ENCODE results near the gene CFP. TPM values are rescaled to one million over a fixed set of nuclear protein-coding genes. Genes with fewer than 3 reads are reported as not detected.

Gene CFP
- 0.12 and 0.55 TPM in 2 replicates for total RNA-seq

DNA sequence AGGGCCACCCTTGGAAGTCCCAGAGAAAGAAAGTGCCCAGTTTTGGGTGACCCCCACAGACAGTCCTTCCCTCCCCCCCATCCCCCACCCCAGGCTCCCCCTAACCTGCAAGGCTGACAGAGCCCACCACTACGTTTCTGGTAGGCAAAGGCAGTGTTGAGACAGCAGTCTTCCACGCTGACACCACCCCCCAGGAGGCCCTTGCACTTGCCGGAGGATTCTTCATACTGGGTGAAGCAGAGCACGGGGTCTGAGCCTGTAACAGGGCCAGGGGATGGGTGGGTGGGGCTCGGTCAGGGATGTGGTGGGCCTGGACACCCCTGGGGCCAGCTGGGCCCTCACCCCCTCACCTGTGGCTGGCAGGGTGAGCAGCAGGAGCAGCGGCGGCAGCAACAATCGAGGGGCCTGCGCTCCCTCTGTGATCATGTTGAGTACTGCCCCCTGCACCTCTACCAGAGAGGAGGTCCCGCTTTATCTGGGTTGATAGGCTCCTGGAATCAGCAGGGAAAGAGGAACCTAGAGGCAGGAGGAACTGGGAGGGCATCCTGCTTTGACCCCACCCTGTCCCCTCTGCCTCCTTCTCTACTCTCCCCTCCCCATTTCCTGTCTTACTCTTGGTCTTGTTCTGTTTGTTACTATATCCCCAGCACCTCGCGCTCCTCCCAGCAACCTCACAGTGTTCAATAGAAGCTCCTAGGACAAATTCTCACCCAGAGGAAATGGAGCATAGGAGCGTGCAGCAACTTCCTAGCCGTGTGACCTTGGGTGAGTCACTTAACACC lies at the start of gene CFP:
Gene CFP, minus strand, starts transcription at position 512 of the 782 bp plus-strand sequence. Its CDS starts 86 bp downstream, at position 426.

DNA sequence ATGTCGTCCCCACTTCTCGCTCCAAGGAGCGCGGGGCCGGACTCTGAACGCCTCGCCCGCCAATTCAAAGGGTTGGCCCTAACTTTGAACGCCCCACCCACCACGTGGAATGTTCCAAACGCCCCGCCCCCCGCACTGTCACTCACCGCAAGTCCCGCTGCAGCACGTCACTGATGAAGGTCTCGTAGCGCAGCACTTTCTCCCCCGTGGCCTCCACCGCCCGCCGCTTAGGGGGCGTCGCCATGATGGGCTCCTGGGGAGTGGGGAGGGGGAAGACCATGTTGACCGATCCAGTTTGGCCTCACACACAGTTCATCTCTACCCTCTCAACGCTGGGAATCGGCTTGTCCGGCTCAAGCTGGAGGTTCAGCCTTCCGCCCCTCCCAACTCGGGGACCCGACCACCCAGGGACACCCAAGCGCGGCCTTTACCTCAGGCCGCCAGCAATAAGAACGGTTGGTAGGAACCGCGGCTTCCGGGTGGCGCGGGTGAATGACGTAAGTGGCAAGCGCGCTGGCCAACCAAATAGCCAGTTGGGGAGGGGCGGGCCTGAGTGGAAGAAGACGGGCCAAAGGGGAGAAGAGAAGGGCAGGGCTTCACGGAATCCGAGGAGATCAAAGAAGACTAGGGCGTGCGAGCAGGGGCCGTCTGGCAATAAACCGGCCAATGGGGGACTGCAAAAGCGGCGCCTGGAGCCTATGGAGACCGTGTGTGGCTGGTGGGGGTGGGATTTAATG lies 29.1 kb upstream of the CFP start, which contains the start of gene UXT:
Gene UXT, minus strand, starts transcription at position 497 of the 737 bp plus-strand sequence. Its CDS starts 253 bp downstream, at position 244.

GRCh38 chrX:47650164-47651042 lies 20.7 kb upstream of the CFP start, which contains the start of gene ELK1:
Gene ELK1 (minus strand): TSS chrX:47650563. CDS start chrX:47641441, 9,122 bp downstream.

DNA sequence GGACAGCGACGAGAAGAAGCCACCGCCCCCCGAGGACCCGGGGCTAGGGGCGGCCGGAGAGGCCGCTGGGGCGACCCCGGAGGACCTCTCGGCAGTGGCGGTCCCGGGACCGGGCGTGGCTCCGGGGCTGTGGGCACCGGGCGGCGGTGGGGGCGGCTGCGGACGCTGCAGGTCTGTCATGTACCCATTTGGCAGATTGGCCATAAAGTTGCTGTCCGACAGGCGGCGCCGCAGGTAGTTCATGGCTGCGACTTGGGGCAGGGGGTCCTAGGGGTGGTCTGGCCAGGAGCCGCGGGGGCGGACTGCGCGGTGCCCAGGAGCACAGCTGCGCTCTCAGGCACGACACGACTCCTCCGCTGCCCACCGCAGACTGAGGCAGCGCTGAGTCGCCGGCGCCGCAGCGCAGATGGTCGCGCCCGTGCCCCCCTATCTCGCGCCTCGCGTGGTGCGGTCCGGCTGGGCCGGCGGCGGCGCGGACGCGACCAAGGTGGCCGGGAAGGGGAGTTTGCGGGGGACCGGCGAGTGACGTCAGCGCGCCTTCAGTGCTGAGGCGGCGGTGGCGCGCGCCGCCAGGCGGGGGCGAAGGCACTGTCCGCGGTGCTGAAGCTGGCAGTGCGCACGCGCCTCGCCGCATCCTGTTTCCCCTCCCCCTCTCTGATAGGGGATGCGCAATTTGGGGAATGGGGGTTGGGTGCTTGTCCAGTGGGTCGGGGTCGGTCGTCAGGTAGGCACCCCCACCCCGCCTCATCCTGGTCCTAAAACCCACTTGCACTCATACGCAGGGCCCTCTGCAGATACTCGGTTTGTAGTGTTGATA lies 10.0 kb downstream of the CFP start, which contains the start of gene SYN1:
Gene SYN1, minus strand, starts transcription at position 372 of the 817 bp plus-strand sequence. Its CDS starts 129 bp downstream, at position 243.

GRCh38 chrX:47581731-47582647 lies 47.7 kb downstream of the CFP start, which contains the start of gene TIMP1:
Gene TIMP1 (plus strand): TSS chrX:47582436. CDS start chrX:47583416, 980 bp downstream.

Other genes starting within 250 kb of the CFP start
- gene ZNF41, start 146.7 kb downstream of the CFP start, total RNA-seq, result 4.6 and 5.3 TPM in 2 replicates
- gene ARAF, start 68.7 kb downstream of the CFP start, total RNA-seq, result 12.1 and 12.3 TPM in 2 replicates
- gene TIMP1, start 47.5 kb downstream of the CFP start, total RNA-seq, result 461 and 698 TPM in 2 replicates
- 0.22 and 0.25 TPM in 2 replicates for gene SYN1, start 10.1 kb downstream of the CFP start, total RNA-seq
- gene ELK1, start 20.6 kb upstream of the CFP start, total RNA-seq, result 20.4 and 23.6 TPM in 2 replicates
- gene UXT, start 29.2 kb upstream of the CFP start, total RNA-seq, result 94.1 and 108 TPM in 2 replicates
- gene ZNF81, start 207.0 kb upstream of the CFP start, total RNA-seq, result 5.3 and 6.2 TPM in 2 replicates